D341Med (cell line): ENCODE measurements around the gene BRIP1.
A peak's percentile ranks its signal among the peaks of the same experiment; 100 is the strongest.
"Not testable (repeated sequence)": the region's sequence is repeated elsewhere in the genome, so short reads cannot be mapped to it uniquely, and the experiment has no call there.

Experiments used
- DNase-seq: peaks from one replicate; pipeline ENCODE4 v3.0.0; 2012; ENCODE audit warnings: low spot score

BRIP1 gene

DNA sequence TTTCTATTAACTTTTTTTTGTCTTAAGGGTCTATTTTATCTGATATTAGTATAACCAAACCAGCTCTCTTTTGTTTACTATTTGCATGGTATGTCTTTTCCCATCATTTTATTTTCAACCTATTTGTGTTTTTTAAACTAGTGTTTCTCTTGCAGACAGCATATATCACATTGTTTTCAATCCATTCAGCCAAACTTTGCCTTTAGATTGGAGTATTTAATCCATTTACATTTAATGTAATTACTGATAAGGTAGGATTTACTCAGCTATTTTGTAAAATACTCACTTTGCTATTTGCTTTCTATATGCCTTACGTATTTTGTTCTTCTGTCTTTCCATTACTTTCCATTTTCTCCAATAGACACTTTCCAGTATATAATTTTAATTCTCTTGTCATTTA, 164.3 kb downstream of the BRIP1 start:
- DNase-seq: no peak

DNA sequence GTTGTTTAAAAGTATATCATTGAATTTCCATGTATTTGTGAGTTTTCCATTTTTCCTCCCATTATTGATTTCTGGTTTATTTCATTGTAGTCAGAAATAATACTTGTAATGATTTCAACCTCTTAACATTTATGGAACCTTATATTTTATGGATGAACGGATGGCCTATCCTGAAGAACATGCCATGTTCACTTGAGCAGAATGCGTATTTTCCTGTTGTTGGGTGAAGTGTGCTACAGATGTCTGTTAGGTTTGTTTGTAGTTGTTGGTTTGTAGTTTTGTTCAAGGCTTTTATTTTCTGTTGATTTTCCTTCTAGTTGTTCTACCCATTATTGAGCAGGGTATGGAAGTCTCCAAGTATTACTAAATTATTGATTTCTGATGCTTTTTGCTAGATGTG, 165.1 kb downstream of the BRIP1 start:
- no peak for DNase-seq

DNA sequence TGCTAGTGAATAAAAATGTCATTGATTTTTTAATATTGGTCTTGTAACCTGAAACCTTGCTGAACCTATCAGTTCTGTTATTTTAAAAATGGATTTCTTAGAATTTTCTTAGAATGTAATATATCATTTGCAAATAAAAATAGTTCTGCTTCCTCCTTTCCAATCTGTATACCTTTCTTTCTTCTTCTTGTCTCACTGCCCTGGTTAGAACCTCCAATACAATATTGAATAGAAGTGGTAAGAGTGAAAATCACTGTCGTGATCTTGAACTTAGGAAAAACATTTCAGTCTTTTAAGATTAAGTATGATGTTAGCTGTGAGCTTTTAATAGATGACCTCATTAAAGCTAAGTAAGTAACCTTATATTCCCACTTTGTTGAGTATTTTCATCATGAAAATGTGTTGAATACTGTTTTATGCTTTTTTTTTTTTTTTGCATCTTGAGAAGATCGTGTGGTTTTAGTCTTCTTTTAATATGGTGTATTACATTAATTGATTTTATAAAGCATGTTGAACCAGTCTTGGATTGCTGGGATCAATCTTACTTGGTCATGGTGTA, 167.5 kb downstream of the BRIP1 start:
- no peak for DNase-seq

DNA sequence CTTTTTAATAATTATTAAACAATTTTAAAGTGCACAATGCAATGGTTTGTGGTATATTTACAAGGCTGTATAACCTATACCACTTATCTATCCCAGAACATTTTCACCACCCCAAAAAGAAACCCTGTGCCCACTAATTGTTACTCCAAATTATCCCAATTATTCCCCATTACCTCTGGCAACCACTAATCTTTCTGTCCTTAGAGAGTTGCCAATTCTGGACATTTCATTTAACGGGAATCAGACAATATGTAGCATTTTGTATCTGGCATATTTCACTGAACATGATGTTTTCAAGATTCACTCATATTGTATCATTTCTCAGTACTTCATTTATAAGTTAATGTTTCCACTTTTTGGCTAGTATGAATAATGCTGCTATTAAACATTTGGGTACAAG, 169.2 kb downstream of the BRIP1 start:
- DNase-seq: no peak

DNA sequence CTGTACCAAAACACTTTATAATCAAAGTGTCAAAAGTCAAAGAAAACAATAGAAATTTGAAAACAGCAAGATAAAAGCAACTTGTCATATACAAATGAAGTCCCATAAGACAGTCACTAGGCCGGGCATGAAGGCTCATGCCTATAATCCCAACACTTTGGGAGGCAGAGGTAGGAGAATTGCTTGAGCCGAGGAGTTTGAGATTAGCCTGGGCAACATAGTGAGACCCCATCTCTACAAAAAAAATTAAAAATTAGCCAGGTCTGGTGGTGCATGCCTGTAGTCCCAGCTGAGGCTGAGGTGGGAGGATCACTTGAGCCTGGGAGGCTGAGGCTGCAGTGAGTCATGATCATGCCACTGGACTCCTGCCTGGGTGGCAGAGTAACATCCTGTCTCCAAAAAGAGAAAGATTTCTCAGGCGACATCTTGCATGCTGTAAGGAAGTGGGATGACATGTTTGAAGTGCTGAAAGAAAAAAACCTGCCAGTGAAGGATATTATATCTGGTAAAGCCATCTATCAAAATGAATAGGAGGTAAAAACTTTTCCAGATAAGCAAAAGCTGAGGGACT, 173.6 kb downstream of the BRIP1 start:
- DNase-seq: no peak

DNA sequence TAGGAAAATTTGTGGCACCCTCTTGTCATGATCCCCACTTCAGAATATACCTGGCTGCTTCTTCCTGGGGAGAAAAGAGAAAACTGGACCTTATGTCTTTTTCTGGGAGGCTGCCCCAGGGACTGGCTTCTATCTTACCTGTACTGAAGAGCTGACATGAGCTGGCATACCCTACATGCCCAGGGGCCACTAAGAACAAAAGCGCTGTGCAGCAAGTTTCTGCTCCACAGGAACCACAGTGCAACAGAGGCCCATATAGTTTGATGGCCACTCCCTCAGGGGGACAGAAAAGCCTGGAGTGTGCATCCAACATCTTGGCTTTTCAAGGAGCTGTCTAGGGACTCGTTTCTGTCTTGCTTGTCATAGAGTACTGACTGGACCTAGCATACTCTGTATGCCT, 175.6 kb downstream of the BRIP1 start:
- DNase-seq: peak; percentile 18

DNA sequence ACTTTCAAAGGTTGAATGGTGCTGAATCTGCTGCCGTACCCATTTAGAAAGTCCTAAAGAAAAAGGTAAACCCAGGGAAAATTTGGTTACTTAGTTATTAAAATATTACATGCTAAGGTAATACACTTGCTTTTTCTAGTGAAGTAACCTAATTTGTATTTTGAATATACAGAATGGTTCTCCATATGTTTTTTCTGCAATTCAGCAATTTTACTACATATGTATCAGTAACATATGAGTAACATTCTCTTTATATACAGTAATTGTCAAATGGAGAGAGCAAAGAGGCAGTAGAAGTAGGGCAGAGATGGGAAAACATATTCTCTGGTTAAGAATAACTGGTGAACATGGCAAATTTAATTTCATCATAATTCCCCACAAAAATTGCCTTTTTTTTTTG, 177.2 kb downstream of the BRIP1 start:
- DNase-seq: no peak

DNA sequence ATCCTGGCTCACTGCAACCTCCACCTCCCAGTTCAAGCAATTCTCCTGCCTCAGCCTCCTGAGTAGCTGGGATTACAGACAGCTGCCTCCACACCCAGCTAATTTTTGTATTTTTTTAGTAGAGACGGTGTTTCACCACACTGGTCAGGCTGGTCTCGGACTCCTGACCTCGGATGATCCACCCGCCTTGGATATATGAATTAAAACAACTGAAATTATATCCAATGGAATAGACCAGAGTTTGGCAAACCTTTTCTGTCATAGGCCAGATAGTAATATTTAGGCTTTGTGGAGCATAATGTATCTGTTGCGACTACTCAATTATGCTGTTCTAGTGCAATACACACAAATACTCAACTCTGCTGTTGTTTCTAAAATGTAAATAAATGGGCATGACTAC, 178.5 kb downstream of the BRIP1 start:
- DNase-seq: no peak

DNA sequence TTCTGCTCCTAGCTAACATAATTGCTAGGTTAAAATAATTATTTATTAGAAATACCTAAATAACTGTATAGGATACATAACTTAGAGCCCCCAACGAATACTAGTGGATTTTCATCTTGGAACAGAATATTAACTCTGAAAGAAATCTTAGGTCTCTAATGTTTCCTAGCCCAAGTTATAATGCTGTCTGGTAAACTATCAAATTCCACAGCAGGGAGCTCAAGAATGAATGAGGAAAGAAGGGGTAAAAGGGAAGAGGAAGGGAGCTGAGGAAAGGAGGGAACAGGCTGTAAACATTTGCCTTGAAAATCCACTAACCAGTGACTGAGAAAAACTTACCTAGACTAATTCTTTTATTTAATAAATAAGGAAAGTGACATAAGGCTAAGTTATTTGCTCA, 179.2 kb downstream of the BRIP1 start:
- no peak for DNase-seq

DNA sequence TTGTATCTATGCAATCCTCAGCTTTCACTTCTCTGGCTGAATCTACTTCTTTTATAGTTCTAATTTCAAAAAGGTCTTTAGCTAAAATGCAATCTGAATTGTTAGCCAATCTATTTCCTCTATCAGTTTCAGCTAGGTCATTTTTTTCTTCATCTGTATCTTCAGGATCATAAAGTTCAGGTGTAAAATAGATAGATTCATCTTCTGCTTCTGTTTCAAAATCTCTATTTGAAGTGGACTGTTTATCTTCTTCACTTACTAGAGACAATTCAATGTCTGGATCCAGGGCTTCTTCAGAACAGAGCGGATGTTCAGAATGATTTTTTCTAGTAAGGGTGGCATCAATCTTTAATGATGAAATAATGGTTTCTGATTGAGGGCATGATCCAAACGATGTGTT, 179.9 kb downstream of the BRIP1 start:
- DNase-seq: no peak

DNA sequence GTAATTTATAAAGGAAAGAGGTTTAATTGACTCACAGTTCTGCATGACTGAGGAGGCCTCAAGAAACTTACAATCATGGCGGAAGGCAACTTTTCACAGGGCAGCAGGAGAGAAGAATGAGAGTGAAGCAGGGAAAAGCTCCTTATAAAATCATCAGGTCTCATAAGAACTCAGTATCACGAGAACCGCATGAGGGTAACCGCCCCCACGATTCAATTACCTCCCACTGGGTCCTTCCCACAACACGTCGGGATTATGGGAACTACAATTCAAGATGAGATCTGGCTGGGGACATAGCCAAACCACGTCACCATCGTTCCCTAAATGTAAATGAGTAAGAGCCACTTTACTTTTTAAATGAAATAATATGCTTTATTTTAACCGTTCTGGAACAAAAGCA, 182.4 kb downstream of the BRIP1 start:
- no peak for DNase-seq

DNA sequence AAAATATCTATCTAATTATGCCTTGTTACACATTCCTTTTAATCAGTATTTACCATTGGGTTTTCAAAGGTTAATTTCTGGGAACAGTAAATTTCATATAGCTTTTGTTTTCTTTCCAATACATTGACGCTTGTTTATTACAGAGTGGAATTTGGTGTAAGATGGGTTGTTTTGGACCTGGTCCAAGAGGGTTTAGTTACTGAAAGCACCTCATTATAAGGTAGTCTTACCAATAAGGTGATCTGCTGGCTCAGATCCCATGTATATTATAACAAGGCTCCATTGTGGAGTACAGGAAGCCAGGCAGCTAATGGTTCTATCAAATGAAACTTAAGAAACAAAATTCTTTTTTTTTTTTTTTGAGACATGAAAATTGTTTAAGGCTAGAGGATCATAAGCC, 185.0 kb downstream of the BRIP1 start:
- no peak for DNase-seq

DNA sequence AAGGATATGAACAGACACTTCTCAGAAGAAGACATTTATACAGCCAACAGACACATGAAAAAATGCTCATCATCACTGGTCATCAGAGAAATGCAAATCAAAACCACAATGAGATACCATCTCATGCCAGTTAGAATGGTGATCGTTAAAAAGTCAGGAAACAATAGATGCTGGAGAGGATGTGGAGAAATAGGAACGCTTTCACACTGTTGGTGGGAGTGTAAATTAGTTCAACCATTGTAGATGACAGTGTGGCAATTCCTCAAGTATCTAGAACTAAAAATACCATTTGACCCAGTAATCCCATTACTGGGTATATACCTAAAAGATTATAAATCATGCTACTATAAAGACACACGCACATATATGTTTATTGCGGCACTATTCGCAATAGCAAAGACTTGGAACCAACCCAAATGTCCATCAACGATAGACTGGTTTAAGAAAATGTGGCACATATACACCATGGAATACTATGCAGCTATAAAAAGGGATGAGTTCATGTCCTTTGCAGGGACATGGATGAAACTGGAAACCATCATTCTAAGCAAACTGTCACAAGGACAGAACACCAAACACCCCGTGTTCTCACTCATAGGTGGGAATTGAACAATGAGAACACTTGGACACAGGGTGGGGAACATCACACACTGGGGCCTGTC, 186.0 kb downstream of the BRIP1 start:
- DNase-seq: not testable (repeated sequence)

DNA sequence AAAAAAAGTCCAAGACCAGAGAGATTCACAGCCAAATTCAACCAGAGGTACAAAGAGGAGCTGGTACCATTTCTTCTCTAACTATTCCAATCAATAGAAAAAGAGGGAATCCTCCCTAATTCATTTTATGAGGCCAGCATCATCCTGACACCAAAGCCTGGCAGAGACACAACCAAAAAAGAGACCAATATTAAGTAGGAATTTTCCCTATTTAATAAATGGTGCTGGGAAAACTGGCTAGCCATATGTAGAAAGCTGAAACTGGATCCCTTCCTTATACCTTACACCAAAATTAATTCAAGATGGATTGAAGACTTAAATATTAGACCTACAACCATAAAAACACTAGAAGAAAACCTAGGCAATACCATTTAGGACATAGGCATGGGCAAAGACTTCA, 186.8 kb downstream of the BRIP1 start:
- DNase-seq: not testable (repeated sequence)

DNA sequence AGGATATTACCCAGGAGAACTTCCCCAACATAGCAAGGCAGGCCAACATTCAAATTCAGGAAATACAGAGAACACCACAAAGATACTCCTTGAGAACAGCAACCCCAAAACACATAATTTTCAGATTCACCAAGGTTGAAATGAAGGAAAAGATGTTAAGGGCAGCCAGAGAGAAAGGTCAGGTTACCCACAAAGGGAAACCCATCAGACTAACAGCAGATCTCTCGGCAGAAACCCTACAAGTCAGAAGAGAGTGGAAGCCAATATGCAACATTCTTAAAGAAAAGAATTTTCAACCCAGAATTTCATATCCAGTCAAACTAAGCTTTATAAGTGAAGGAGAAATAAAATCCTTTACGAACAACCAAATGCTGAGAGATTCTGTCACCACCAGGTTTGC, 188.7 kb downstream of the BRIP1 start:
- not testable (repeated sequence) for DNase-seq

DNA sequence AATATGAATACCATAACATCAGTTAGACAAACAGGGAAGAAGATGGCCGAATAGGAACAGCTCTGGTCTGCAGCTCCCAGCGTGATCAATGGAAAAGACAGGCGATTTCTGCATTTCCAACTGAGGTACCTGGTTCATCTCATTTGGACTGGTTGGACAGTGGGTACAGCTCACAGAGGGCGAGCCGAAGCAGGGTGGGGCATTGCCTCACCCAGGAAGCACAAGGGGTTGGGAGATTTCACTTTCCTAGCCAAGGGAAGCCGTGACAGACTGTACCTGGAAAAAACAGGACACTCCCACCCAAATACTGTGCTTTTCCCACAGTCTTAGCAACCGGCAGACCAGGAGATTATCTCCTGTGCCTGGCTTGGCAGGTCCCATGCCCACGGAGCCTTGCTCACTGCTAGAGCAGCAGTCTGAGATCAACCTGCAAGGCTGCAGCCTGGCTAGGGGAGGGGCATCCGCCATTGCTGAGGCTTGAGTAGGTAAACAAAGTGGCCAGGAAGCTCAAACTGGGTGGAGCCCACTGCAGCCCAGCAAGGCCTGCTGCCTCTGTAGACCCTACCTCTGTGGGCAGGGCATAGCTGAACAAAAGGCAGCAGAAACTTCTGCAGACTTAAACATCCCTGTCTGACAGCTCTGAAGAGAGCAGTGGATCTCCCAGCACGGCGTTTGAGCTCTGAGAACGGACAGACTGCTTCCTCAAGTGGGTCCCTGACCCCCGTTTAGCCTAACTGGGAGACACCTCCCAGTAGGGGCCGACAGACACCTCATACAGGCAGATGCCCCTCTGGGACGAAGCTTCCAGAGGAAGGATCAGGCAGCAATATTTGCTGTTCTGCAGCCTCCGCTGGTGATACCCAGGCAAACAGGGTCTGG, 190.1 kb downstream of the BRIP1 start:
- not testable (repeated sequence) for DNase-seq

DNA sequence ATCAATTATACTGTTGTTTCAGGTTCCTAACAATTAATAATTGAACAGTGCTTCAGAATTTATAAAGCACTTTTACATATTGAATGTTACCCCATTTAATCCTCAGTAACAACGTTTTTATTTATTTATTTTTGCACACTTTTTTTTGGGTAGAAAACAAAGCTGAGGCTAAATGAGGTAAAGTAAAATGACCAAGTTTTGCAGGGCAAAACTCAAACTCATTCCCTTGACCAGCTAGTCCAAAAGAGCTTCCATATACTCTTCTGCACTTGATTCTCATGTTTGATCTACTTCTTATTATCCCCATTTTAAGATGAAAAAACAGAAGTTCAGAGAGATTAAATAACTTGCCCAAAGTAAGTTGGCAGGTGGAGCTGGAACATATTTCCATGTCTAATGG, 191.2 kb downstream of the BRIP1 start:
- no peak for DNase-seq

DNA sequence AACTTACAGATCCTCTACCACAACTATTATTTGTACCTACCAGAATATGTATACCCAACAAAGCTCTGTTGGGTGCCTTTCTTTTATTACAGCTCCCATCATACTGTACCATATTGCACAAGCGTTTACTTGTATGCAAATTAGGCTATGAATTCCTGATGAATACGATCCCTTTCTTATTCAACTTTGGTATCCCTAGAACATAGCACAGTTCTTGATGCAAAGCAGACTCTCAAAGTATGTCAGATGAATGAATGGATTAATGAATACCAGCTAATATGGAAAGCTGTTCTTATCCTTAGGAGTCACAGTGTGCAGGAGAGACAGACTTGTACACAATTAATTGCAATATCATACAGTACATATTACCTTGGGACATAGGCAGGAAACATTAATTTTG, 192.6 kb downstream of the BRIP1 start:
- DNase-seq: no peak

DNA sequence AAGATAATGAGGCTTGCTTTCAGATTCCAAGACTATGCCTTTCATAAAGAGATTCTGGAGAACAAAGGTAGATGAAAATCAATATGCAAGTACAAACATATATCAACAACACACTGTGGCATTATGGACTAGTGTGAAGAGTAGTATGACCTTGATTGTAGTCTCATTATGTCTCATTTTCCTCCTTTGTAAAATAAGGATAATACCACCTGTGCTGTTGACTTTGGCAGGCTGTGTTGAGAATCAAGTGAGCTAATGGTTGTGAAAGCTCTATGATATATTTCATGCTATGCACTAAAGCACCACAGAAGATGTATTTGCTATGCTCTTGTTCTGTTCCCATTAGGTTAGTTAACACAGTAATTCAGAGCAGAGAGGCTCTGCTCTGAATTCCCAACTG, 193.8 kb downstream of the BRIP1 start:
- DNase-seq: no peak

DNA sequence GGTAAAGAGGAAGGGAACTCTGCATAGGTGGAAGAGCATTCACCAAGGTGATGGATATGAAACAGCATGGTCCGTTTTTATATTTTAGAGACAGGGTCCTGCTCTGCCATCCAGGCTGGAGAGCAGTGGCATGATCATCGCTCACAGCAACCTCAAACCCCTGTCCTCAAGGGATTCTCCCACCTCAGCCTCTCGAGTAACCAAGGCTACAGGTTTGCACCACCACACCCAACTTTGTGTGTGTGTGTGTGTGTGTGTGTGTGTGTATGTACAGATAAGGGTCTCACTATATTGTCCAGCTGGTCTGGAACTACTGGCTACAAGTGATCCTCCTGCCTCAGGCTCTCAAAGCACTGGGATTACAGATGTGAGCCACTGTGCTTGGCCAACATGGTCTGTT, 194.8 kb downstream of the BRIP1 start:
- no peak for DNase-seq

DNA sequence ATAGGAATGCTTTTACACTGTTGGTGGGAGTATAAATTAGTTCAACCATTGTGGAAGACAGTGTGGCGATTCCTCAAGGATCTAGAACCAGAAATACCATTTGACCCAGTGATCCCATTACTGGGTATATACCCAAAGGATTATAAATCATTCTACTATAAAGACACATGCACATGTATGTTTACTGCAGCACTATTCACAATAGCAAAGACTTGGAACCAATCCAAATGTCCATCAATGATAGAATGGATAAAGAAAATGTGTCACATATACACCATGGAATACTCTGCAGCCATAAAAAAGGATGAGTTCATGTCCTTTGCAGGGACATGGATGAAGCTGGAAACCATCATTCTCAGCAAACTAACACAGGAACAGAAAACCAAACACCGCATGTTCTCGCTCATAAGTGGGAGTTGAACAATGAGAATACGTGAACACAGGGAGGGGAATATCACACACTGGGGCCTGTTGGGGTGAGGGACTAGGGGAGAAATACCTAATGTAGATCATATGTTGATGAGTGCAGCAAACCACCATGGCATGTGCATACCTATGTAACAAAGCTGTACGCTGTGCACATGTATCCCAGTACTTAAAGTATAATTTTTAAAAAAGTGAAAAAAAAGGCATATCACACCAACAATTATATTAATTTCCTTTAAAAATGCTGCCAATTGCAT, 196.8 kb downstream of the BRIP1 start:
- DNase-seq: not testable (repeated sequence)

DNA sequence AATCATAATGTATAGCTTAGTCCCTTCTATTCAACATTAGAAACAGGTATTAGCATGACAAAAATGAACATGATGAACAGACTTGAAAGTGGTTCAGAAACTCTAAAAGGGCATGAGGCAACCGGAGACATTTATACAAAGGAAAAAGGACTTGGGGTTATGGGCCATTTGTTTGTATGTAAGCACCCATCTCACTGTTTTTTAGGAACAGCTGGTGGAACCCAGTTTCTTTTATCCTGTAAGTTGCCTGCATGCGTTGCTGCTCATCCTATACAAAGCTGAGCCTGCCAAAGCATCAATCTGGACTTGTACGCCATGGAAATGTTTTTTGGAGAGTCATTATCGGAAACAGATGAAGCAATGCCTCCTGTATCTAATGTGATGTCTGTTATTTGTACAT, 200.0 kb downstream of the BRIP1 start:
- DNase-seq: no peak
